ENCODE data around the gene SPATA31D4. TPM values are rescaled to one million over a fixed set of nuclear protein-coding genes. Genes with fewer than 3 reads are reported as not detected.
"Not testable (repeated sequence)": the region's sequence is repeated elsewhere in the genome, so short reads cannot be mapped to it uniquely, and the experiment has no call there.

SPATA31D4 gene
- not detected for total RNA-seq

DNA sequence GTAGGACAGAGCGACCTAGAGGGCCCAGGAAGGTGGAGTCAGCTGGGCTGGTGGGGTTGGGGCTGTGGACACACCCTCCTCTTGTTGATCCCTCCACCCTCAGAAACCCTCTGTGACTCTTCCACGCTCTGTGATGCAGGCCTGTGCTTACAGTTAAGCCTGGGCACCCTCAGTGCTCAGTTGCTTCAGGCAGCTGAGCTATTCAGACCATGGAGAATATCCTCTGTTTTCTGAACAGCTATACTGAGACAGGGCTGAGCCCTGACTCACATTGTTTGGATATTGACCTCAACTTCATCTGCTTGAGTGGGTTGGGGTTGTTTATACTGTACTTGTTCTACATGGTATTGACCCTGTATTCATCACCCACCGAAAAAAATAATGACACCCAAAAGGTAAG lies at the start of gene SPATA31D4:
Gene SPATA31D4 (plus strand): TSS at position 124 of the 400 bp plus-strand sequence. CDS start 86 bp downstream, at position 210.
- not testable (repeated sequence) for ATAC-seq (ENCODE audit: low FRiP score)

DNA sequence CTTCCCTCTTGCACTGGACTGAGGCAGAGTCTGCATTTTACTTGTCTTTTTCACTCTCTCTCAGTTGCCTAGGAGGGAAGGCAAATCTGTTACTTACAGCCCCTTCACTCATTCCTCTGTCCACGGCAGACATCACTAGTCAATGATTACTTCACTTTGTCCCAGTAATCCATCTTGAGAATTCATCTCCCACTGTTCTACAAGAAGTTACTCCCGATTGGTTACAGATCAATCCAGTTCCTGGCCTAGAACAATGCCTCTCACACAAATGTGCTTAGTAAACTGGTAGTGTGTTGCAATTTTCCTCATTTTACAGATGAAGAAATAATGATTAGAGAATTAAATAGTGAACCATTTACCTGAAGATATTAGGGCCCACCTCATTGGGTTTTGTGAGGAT lies 49.7 kb upstream of the SPATA31D4 start:
- TF ChIP-seq, protein P1, sequence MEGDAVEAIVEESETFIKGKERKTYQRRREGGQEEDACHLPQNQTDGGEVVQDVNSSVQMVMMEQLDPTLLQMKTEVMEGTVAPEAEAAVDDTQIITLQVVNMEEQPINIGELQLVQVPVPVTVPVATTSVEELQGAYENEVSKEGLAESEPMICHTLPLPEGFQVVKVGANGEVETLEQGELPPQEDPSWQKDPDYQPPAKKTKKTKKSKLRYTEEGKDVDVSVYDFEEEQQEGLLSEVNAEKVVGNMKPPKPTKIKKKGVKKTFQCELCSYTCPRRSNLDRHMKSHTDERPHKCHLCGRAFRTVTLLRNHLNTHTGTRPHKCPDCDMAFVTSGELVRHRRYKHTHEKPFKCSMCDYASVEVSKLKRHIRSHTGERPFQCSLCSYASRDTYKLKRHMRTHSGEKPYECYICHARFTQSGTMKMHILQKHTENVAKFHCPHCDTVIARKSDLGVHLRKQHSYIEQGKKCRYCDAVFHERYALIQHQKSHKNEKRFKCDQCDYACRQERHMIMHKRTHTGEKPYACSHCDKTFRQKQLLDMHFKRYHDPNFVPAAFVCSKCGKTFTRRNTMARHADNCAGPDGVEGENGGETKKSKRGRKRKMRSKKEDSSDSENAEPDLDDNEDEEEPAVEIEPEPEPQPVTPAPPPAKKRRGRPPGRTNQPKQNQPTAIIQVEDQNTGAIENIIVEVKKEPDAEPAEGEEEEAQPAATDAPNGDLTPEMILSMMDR (IDR thresholded peaks at IDR 0.05): no peak
- DNase-seq (ENCODE audit: low spot score) (no peak), ATAC-seq (ENCODE audit: low FRiP score) (no peak)

More for the DNA sequence above, at the start of gene SPATA31D4:
- DNase-seq (ENCODE audit: low spot score): not testable (repeated sequence)

DNA sequence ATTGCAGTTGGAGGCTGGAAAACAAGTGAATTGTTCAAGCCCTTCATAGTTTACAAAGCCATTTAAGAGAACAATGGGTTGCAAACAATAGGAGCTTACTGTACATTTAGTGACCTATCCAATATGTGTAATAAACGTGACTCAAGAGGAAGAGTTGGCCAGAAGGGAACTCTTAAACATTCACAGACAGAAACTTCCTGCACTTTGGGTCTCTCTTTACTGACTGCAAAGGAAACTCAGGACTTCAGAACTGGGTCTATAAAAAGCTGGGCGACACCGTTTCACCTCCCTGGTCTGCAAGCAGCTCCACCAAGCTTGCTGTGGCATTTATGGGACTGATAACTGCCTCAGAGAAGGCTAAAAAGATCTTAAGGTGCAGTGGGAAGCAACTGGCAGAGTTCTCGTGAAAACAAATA lies 48.7 kb upstream of the SPATA31D4 start:
- DNase-seq (ENCODE audit: low spot score): no peak
- TF ChIP-seq, protein P1 (IDR thresholded peaks at IDR 0.05): no peak
- ATAC-seq (ENCODE audit: low FRiP score): no peak

DNA sequence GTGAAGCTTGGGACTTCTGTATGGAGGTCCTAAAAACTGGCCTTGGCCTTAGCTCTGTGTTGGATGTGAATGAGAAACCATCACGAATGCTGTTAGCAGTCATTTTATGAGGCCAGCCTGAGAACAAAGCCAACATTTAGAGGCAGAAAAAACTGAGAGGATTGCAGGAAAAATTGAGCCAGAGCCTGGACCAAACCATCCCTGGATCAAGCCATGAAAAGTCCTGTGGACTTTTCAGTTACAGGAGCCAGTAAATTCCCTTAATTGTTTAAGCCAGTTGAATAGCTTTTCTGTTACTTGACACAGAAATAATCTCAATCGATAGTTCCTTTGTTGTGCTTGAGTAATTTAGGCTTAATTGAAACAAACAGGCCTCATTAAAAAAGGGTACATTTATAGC lies 42.6 kb upstream of the SPATA31D4 start:
- no peak for DNase-seq (ENCODE audit: low spot score)
- TF ChIP-seq, protein P1 (IDR thresholded peaks at IDR 0.05): no peak
- no peak for ATAC-seq (ENCODE audit: low FRiP score)

DNA sequence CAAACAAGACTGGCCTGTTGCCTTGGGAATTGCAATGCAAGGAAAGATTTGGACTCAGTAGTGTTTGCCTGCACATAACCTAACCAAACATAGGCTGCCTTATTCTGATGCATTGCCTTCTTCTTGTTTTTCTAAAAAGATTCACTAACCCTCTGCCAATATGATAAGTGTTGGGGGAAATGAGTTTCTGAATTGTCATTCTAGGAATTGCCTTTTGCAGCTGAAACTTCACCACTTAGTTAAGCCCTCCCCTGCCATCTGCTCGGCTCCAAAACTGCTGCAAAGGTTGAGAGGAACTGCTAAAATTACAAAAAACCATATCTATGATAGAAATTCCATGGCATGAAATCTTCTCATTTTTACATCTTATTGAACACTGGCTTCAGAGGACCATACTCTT lies 41.6 kb upstream of the SPATA31D4 start:
- TF ChIP-seq, protein P1 (IDR thresholded peaks at IDR 0.05): no peak

DNA sequence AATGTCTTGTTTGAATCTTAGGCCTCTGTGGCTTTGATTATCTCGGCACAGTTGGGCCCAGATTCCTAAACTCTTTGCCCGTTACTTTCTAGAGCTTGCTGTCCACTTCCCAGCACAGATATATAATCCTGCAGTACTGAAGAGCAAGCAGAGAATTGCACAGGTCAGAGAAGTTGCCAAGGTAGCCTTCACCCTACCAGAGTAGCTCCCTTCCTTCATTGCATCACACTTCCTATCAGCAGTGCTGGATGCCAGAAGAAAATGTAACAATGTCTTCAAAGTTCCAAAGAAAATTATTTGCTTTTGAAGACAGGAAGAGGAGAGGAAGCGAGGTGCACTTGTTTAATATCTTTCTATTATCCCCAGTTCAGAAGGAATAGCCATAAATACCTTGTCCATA lies 38.1 kb upstream of the SPATA31D4 start:
- DNase-seq (ENCODE audit: low spot score): no peak
- TF ChIP-seq, protein P1 (IDR thresholded peaks at IDR 0.05): no peak

More for the DNA sequence above, 41.6 kb upstream of the SPATA31D4 start:
- no peak for DNase-seq (ENCODE audit: low spot score)
- ATAC-seq (ENCODE audit: low FRiP score): no peak

DNA sequence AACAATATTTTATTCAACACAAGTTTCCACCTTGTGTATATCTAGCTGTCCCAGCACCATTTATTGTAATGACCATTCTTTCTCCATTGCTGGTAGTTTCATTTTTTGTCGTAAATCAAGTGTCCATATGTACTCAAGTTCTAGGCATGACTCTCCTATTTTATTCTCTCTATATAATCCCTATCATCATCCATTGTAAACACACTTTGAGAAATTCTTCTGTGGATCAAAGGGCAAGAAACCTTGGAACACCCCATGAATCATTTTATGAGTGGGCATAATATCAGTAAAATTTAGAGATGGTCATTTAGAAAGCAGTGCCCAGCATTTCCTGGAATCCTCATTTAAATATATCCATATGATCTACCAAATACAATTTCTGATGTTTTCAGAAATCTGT lies 35.8 kb upstream of the SPATA31D4 start:
- no peak for DNase-seq (ENCODE audit: low spot score)
- no peak for ATAC-seq (ENCODE audit: low FRiP score)
- TF ChIP-seq, protein P1 (IDR thresholded peaks at IDR 0.05): no peak

More for the DNA sequence above, 38.1 kb upstream of the SPATA31D4 start:
- ATAC-seq (ENCODE audit: low FRiP score): peak; percentile 94

DNA sequence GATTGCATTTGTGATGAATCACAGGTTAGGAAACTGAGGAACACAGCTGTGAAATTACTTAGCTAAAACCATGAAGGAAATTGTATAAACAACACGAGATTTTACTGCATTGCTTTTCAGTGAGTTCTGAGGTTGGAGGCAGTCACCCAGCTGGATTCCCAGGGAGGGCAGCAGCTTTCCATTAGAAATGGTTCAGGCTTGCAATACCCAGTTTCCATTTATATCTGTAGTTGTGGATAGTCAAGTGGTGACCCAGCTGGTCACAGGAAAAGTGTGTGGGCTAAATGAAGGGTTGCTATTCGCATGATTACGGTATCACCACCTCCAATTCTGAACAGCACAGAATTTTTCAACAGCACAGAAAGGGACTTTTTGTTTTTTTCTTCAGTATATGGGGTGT lies 34.3 kb upstream of the SPATA31D4 start:
- TF ChIP-seq, protein P1 (IDR thresholded peaks at IDR 0.05): no peak
- ATAC-seq (ENCODE audit: low FRiP score) (no peak), DNase-seq (ENCODE audit: low spot score) (no peak)
